Esophagus (tissue), 2 donors: Measurements from ENCODE around the gene SHC2. TPM values are rescaled to one million over a fixed set of nuclear protein-coding genes. Genes with fewer than 3 reads are reported as not detected.

Source experiments
- H3K27ac ChIP-seq, 2 donors: one replicate each; pipeline ENCODE4 v1.5.1; 2013; ENCODE audit warnings: low read depth in 2 of 2, mild to moderate bottlenecking in 2 of 2, inconsistent platforms in 1 of 2, low read length in 1 of 2, moderate library complexity in 1 of 2
- H3K27me3 ChIP-seq, 2 donors: one replicate each; pipeline ENCODE4 v1.6.1; 2013; ENCODE audit warnings: low read length in 2 of 2, control low read depth in 1 of 2, mild to moderate bottlenecking in 1 of 2; ENCODE audit not compliant: insufficient read depth in 2 of 2, control insufficient read depth in 1 of 2
- H3K36me3 ChIP-seq, 2 donors: one replicate each; pipeline ENCODE4 v1.6.1; 2013; ENCODE audit warnings: low read length in 1 of 2; ENCODE audit not compliant: control insufficient read depth in 2 of 2, insufficient read depth in 2 of 2
- H3K4me1 ChIP-seq, 2 donors: one replicate each; pipeline ENCODE4 v1.6.1; 2013; ENCODE audit warnings: low read length in 1 of 2; ENCODE audit not compliant: control insufficient read depth in 2 of 2, insufficient read depth in 2 of 2
- H3K4me3 ChIP-seq, 2 donors: one replicate each; pipeline ENCODE4 v1.5.1; 2013; ENCODE audit warnings: low read length in 2 of 2, mild to moderate bottlenecking in 2 of 2, low read depth in 1 of 2, moderate library complexity in 1 of 2
- H3K9me3 ChIP-seq, 2 donors: one replicate each; pipeline ENCODE4 v1.6.1; 2013; ENCODE audit warnings: mild to moderate bottlenecking in 2 of 2, low read depth in 1 of 2, low read length in 1 of 2, moderate library complexity in 1 of 2; ENCODE audit not compliant: control insufficient read depth in 2 of 2, insufficient read depth in 1 of 2
- WGBS, 2 donors: extraction: QIAGEN DNeasy Blood & Tissue Kit; methylation state at CpG; one replicate each; pipeline ENCODE4 v1.1.7; 2013; 5-methylcytosine and 5-hydroxymethylcytosine counted together
- polyA plus RNA-seq, 2 donors: library from polyadenylated mRNA; stranded (reverse); fragments of 200-250 nt; gene quantifications; one replicate each; pipeline ENCODE4 v1.2.3, GENCODE V29; 2013
- donor health status: healthy with polysubstance abuse.
- donor health status: Bipolar disorder and iron deficiency.

Gene SHC2
- polyA plus RNA-seq, 2 donors = 3.0 to 5.3 TPM

DNA sequence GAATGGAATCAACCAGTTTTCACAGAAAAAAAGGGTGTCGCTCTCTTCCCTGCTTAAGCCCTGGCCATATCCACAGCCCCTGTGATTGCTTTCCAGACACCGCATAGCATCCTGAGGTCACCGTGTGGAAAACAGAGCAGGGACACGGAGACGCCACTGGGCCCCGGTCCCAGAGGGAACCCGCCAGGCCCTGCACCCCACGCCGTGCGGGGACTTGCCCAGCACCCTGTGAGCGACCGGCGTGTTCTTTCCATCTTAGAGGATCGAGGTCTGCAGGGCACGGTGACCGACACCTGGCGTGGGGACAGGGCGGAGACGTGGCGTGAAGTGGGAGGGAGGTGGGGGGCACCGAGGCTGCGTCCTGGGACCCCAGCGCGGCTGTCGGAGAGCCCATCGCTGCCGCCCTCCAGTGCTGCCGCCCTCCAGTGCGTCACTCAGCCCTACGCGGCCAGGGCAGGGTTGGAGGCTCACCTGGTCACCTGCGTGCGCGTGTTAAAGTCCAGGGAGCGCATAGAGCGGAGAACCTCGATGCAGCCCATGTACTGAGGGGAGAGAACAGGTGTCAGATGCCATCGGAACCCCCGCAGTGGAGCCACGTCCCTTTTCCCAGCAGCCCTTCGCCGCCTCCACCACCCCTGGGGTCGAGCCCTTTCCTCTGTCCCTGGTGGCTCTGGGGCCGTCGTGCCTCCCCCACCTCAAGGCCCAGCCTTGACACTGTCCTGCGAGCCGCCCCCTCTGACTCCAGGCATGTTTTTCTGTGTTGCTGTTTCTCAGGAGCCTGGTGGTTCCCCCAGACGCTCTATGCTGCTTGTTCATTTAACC is 20.2 kb downstream of the SHC2 start:
- Histone ChIP-seq H3K4me1 (no peaks in the 10 kb centered on the region), H3K27ac (no peak overlapping the region), H3K9me3 (no peaks in the 10 kb centered on the region), H3K4me3 (no peak overlapping the region), H3K27me3 (no peaks in the 10 kb centered on the region), H3K36me3 (no peaks in the 10 kb centered on the region)
- 82 to 83% methylated on average over 40 to 48 of the region's 48 CpGs for WGBS, 2 donors

DNA sequence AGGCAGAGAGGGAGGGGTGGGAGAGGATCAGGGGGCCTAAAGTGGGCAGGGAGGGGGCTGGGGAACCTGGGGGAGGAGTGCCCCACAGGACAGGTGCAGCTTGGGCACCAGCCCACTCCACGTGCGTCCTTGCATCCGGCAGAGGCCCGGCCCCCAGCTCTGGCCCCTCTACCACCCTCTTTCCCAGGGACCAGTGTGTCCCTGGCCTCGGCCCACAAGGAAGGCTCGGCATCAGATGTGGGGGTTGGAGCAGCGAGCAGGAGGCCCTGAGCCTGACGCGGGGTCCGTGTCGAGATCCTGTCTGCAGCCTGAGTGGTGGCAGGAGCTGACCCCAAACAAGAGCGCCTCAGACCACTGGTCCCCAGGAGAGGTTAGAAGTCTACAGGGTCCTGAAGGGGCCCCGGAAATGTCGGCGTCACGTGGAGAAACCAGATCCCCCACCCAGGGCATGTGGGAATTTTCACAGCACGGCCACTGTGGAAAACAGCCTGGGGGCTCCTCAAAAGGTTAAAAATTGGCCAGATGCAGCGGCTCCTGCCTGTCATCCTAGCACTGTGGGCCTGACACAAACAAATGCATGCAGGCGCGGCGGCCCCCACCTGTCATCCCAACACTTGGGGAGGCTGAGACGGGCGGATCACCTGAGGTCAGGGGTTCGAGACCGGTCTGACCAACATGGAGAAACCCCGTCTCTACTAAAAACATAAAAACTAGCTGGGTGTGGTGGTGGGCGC is 21.5 kb downstream of the SHC2 start:
- Histone ChIP-seq H3K4me3 (no peak overlapping the region), H3K36me3 (peaks cover 0 to under 1% of the 10 kb centered on the region in 2 donors), H3K9me3 (no peaks in the 10 kb centered on the region), H3K4me1 (no peaks in the 10 kb centered on the region), H3K27me3 (no peaks in the 10 kb centered on the region), H3K27ac (no peak overlapping the region)
- 84% methylated on average over 27 of the region's 27 CpGs for WGBS, 2 donors

DNA sequence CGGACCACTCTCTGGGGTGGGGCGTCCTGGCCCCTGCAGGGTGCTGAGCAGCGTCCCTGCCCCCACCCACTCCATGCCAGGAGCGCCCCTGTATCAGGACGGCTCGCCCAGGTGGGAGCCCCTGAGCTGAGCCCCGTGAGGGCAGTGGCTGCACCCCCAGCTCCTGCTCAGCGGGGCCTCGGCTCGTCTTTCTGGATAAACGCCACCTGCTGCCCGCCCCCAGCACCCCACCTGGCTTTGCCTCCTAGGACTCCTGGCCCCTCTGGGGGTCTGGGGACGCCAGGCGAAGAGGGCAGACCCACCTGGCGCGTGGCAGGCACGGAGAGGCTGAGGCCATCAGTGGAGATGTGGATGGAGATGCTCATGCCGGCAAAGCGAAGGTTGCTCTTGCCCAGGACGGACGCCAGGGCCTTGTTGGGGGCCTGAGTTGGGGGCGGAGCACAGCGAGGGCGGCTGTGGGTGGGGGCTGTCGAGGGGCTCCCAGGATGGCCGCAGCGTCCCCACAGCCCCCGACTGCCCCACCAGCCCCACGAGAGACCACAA is 22.3 kb downstream of the SHC2 start:
- no peak overlapping the region for H3K27ac ChIP-seq
- H3K4me3 ChIP-seq = no peak overlapping the region
- H3K9me3 ChIP-seq = peaks cover 0 to 3% of the 10 kb centered on the region in 2 donors
- peaks cover 0 to 4% of the 10 kb centered on the region in 2 donors for H3K36me3 ChIP-seq
- no peaks in the 10 kb centered on the region for H3K27me3 ChIP-seq
- WGBS, 2 donors = 66 to 87% methylated on average over 24 to 29 of the region's 29 CpGs
- no peaks in the 10 kb centered on the region for H3K4me1 ChIP-seq

DNA sequence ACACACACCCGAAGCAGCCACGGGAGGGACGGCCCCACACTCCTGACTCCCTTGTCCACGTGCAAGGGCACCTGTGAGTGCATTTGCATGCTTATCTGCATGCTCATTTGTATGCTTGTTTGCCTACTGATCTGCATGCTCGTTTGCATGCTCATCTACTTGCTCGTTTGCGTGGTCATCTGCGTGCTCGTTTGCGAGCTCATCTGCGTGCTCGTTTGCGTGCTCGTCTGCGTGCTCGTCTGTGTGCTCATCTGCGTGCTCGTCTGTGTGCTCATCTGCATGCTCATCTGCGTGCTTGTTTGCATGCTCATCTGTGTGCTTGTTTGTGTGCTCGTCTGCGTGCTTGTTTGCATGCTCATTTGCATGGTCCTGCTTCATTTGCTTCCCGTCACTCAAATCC is 23.8 kb downstream of the SHC2 start:
- no peaks in the 10 kb centered on the region for H3K4me1 ChIP-seq
- H3K27ac ChIP-seq = no peak overlapping the region
- peaks cover 0 to 4% of the 10 kb centered on the region in 2 donors for H3K36me3 ChIP-seq
- no peak overlapping the region for H3K4me3 ChIP-seq
- H3K27me3 ChIP-seq = no peaks in the 10 kb centered on the region
- peaks cover 0 to 3% of the 10 kb centered on the region in 2 donors for H3K9me3 ChIP-seq
- 83 to 85% methylated on average over 22 of the region's 22 CpGs for WGBS, 2 donors

DNA sequence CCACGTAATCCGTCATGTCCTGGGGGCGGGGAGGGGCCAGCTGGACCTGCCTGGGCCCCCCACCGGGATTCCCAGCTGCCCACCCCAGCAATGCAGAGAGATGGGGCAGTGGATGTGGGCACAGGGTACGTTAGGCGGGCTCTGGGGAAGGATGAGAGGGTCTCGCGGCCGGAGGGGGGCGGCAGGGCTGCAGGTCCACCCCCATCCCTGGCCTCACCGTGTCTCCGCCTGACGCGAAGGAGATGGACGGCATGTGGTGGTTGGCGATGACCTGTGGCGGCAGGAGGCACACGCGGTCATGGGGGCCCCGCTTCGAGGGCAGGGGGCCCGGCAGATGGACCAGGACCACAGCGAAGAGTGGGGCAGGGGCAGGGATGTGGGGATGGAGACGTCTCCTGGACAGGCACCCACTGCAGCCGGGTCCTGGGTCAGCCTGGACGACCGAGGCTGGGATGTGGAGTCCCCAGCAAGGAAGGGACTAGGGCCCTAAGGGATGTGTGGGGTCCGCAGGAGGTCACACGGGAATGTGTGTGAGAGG is 24.4 kb downstream of the SHC2 start:
- Histone ChIP-seq H3K36me3 (peaks cover 0 to 4% of the 10 kb centered on the region in 2 donors), H3K27ac (no peak overlapping the region), H3K4me1 (no peaks in the 10 kb centered on the region), H3K4me3 (no peak overlapping the region), H3K9me3 (peaks cover 0 to 3% of the 10 kb centered on the region in 2 donors), H3K27me3 (no peaks in the 10 kb centered on the region)
- WGBS, 2 donors = 84 to 88% methylated on average over 29 of the region's 29 CpGs

DNA sequence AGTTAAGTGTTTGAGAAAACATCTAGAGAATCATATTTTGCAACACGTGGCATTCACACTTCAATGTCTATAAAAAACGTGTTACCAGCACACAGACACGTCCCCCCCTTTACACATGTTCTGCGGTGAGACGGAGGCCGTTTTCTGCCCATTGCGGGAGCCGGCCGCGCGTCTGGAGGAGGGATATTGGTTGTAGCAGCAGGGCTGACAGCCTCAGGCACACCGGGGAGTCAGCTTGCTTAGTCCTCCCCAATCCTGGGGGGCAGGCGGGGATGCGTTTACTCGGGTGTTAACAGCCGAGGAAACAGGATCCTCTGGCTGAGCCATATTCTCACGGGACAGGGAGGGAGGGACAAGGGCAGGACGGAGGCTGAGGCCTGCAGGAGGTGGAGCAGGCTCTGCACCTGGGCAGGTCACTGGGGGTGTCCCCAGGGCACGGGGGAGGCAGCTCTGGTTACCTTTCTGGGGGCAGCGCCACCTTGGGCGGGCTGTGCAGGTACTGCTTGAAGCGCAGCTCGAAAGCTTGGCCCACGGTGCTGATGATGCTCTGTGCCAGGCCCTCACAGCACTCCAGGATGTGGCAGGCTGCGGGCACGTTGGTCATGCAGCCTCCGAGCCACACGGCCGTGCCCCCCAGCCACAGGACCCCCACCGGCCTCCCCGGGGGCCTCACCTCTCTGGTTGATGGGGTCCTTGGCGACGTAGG is 25.0 kb downstream of the SHC2 start:
- Histone ChIP-seq H3K36me3 (peaks cover 0 to 4% of the 10 kb centered on the region in 2 donors), H3K27me3 (no peaks in the 10 kb centered on the region), H3K27ac (no peak overlapping the region), H3K9me3 (peaks cover 0 to 3% of the 10 kb centered on the region in 2 donors), H3K4me3 (no peak overlapping the region), H3K4me1 (no peaks in the 10 kb centered on the region)
- 77 to 79% methylated on average over 33 of the region's 33 CpGs for WGBS, 2 donors

DNA sequence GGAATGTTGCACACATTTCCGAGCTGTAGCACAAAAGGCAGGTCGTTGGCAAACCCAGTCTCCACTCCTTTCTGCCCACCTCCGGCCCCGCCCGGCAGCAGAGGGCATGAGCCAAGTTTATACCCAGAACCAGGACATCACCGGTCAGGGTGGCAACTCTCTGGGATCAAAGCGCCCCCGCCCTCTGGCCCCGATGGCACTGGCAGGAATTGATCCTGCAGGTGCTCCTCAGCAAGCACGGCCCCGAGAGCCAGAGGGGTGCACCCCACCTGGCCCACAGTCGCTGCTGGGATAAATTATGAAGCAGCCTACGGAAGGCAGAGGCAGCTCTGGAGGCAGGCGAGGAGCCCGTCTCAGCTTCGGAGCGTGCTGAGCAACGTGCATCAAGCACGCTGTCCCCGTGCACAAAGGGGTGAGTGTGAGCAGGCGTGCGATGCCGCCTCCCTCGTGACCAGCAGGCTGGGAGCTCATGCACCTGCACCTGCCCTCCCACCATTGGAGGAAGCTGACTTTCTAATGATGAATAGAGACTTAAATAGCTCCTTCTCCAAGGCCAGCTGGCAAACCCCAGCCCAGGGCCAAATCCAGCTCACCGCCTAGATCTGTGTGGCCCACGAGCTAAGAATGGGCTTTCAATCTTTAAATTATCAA is 25.7 kb downstream of the SHC2 start:
- WGBS, 2 donors = 86 to 87% methylated on average over 26 of the region's 26 CpGs
- peaks cover 0 to 4% of the 10 kb centered on the region in 2 donors for H3K36me3 ChIP-seq

DNA sequence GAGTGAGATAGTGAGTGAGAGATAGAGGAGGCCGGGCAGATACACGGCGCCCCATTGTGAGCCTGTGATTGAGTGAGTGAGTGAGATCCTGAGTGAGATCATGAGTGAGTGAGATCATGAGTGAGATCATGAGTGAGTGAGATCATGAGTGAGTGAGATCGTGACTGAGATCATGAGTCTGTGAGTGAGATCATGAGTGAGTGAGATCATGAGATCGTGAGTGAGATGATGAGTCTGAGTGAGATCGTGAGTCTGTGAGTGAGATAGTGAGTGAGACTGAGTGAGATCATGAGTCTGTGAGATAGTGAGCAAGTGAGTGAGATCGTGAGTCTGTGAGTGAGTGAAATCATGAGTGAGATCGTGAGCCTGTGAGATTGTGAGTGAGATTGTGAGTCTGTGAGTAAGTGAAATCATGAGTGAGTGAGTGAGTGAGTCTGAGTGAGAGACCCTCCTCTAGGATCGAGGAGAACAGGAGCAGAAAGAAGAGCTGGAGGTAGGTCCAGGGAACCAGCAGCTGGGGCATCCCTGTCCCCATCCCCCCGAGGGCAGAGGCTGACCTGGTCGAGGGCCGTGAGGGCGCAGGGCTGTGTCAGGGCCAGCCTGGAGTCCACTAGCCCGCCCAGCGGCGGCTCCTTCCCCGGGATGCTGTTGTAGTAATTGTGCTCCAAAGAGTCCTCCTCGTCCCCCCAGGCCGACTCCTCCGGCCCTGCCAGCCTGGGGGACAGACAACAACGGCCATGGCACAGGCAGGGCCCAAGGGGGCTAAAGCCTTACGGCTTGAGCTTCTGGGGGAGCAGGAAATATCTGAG is 26.5 kb downstream of the SHC2 start:
- Histone ChIP-seq H3K27me3 (no peaks in the 10 kb centered on the region), H3K4me3 (no peak overlapping the region), H3K27ac (no peak overlapping the region), H3K9me3 (peaks cover 0 to 3% of the 10 kb centered on the region in 2 donors), H3K4me1 (no peaks in the 10 kb centered on the region), H3K36me3 (peaks cover 0 to 4% of the 10 kb centered on the region in 2 donors)
- WGBS, 2 donors = 86 to 90% methylated on average over 22 of the region's 22 CpGs

More for the DNA sequence above, 25.7 kb downstream of the SHC2 start:
- Histone ChIP-seq H3K27ac (no peak overlapping the region), H3K4me3 (no peak overlapping the region), H3K4me1 (no peaks in the 10 kb centered on the region), H3K27me3 (no peaks in the 10 kb centered on the region), H3K9me3 (peaks cover 0 to 3% of the 10 kb centered on the region in 2 donors)
